ENCODE measurements around the gene SAPCD1. TPM values are rescaled to one million over a fixed set of nuclear protein-coding genes. Genes with fewer than 3 reads are reported as not detected.

Gene SAPCD1
- polyA plus RNA-seq, 3 donors: 10.4 TPM; not detected in 2

GRCh38 chr6:31782126-31782855 is 19.8 kb downstream of the SAPCD1 start:
- no peaks in the 10 kb centered on the region for H3K9me3 Mint-ChIP-seq
- Histone ChIP-seq H3K79me2 (ENCODE audit: insufficient read depth, low read length) (no peaks in the 10 kb centered on the region), H3K4me1 (ENCODE audit: control insufficient read depth in 1 of 2, insufficient read depth in 2 of 2, low read length in 2 of 2) (peaks cover 4 to 5% of the 10 kb centered on the region in 2 donors), H2AFZ (ENCODE audit: insufficient read depth, low read depth, low read length, poor library complexity, severe bottlenecking) (no peak overlapping the region), H3K4me3 (replicated peaks in 1 of 3; ENCODE audit: low read depth in 2 of 3, low read length in 3 of 3) (no peak overlapping the region), H3K27me3 (ENCODE audit: control insufficient read depth in 2 of 2, insufficient read depth in 2 of 2, low read length in 2 of 2) (no peaks in the 10 kb centered on the region), H3K9me3 (replicated peaks in 1 of 2; ENCODE audit: control insufficient read depth in 1 of 2, insufficient read depth in 1 of 2, low read length in 2 of 2) (no peaks in the 10 kb centered on the region), H3K9ac (ENCODE audit: insufficient read depth, low read length, poor library complexity, severe bottlenecking) (no peak overlapping the region), H3K27ac (ENCODE audit: low read depth in 1 of 2, low read length in 2 of 2) (no peak overlapping the region), H4K20me1 (ENCODE audit: insufficient read depth, low read length) (no peaks in the 10 kb centered on the region), H3K36me3 (replicated peaks in 1 of 2; ENCODE audit: control insufficient read depth in 1 of 2, insufficient read depth in 2 of 2, low read length in 2 of 2) (peaks cover 70 to 88% of the 10 kb centered on the region in 2 donors), H3K4me2 (replicated peaks; ENCODE audit: extremely low read depth, low read length, poor library complexity, severe bottlenecking) (no peak overlapping the region)
- H3K4me3 Mint-ChIP-seq: no peak overlapping the region
- peaks cover 60 to 92% of the 10 kb centered on the region in 2 donors for H3K36me3 Mint-ChIP-seq
- TF ChIP-seq CTCF (IDR thresholded peaks at IDR 0.05): no peak
- peaks cover 5% of the 10 kb centered on the region for H3K4me1 Mint-ChIP-seq
- intact Hi-C loops (cut with micrococcal nuclease): no loop called here
- no peak for DNase-seq
- peaks cover 0 to 3% (median 2%) of the 10 kb centered on the region in 3 donors for H3K27me3 Mint-ChIP-seq (ENCODE audit: low read depth in 3 of 3)
- 98% methylated on average over 32 of the region's 32 CpGs for WGBS (ENCODE audit: insufficient coverage)
- peak overlapping the region in 2 of 7 donors; percentile 22 to 38 for H3K27ac Mint-ChIP-seq

- Histone ChIP-seq H3K4me2 (replicated peaks; ENCODE audit: extremely low read depth, low read length, poor library complexity, severe bottlenecking) (no peak overlapping the region), H3K4me3 (replicated peaks in 1 of 3; ENCODE audit: low read depth in 2 of 3, low read length in 3 of 3) (no peak overlapping the region), H3K27ac (ENCODE audit: low read depth in 1 of 2, low read length in 2 of 2) (peak overlapping the region in 1 of 2 donors; percentile 26), H3K27me3 (ENCODE audit: control insufficient read depth in 2 of 2, insufficient read depth in 2 of 2, low read length in 2 of 2) (no peaks in the 10 kb centered on the region), H2AFZ (ENCODE audit: insufficient read depth, low read depth, low read length, poor library complexity, severe bottlenecking) (no peak overlapping the region), H3K36me3 (replicated peaks in 1 of 2; ENCODE audit: control insufficient read depth in 1 of 2, insufficient read depth in 2 of 2, low read length in 2 of 2) (peaks cover 58 to 77% of the 10 kb centered on the region in 2 donors), H3K9ac (ENCODE audit: insufficient read depth, low read length, poor library complexity, severe bottlenecking) (no peak overlapping the region), H3K79me2 (ENCODE audit: insufficient read depth, low read length) (no peaks in the 10 kb centered on the region), H3K9me3 (replicated peaks in 1 of 2; ENCODE audit: control insufficient read depth in 1 of 2, insufficient read depth in 1 of 2, low read length in 2 of 2) (no peaks in the 10 kb centered on the region), H3K4me1 (ENCODE audit: control insufficient read depth in 1 of 2, insufficient read depth in 2 of 2, low read length in 2 of 2) (no peaks in the 10 kb centered on the region), H4K20me1 (ENCODE audit: insufficient read depth, low read length) (no peaks in the 10 kb centered on the region)
- H3K9me3 Mint-ChIP-seq: no peaks in the 10 kb centered on the region
- H3K36me3 Mint-ChIP-seq: peaks cover 49 to 85% of the 10 kb centered on the region in 2 donors
- intact Hi-C loops (cut with micrococcal nuclease): no loop called here
- WGBS (ENCODE audit: insufficient coverage): 97% methylated on average over 7 of the region's 15 CpGs
- DNase-seq: no peak
- H3K4me1 Mint-ChIP-seq: no peaks in the 10 kb centered on the region
- H3K27me3 Mint-ChIP-seq (ENCODE audit: low read depth in 3 of 3): peaks cover 0 to 3% (median 0%) of the 10 kb centered on the region in 3 donors
- peak overlapping the region in 3 of 7 donors; percentile 48 to 74 (median 68) for H3K27ac Mint-ChIP-seq
- TF ChIP-seq CTCF (IDR thresholded peaks at IDR 0.05): no peak
- no peak overlapping the region for H3K4me3 Mint-ChIP-seq
Measured at GRCh38 chr6:31784098-31784925, 21.9 kb downstream of the SAPCD1 start.

All from CD14-positive monocyte (primary cell).